Fibroblast of lung (primary cell): ENCODE results near the gene SELENON. TPM values are rescaled to one million over a fixed set of nuclear protein-coding genes. Genes with fewer than 3 reads are reported as not detected.

Source experiments
- DNase-seq, 2 donors: peaks; one replicate each; pipeline versions ENCODE4 v3.0.0 to v3.0.0-alpha.2; 2010; ENCODE audit warnings: low read depth in 2 of 2
- H2AFZ ChIP-seq: 2 replicates; pipeline ENCODE4 v1.5.1; 2012; ENCODE audit warnings: low read length, control low read depth, inconsistent platforms
- H3K27ac ChIP-seq: 2 replicates; pipeline ENCODE4 v1.5.1; 2011; ENCODE audit warnings: low read length, control low read depth; ENCODE audit not compliant: insufficient read depth
- H3K27me3 ChIP-seq: 2 replicates; pipeline ENCODE4 v1.5.1; 2011; ENCODE audit warnings: mild to moderate bottlenecking, low read length; ENCODE audit not compliant: control insufficient read depth, insufficient read depth
- H3K36me3 ChIP-seq: 2 replicates; pipeline ENCODE4 v1.5.1; 2011; ENCODE audit warnings: low read length; ENCODE audit not compliant: control insufficient read depth, insufficient read depth
- H3K4me1 ChIP-seq: 2 replicates; pipeline ENCODE4 v1.5.1; 2011; ENCODE audit warnings: low read length; ENCODE audit not compliant: control insufficient read depth, insufficient read depth; ENCODE audit errors: extremely low read depth
- H3K4me2 ChIP-seq: 2 replicates; pipeline ENCODE4 v1.5.1; 2011; ENCODE audit warnings: low read length, control low read depth; ENCODE audit not compliant: insufficient read depth; ENCODE audit errors: extremely low read depth
- H3K4me3 ChIP-seq, 4 experiments: fragments of 200-600 bp in 1 of 4; sonication (generic) in 1 of 4; replicated peaks in 1 of 4; 2 replicates each; pipeline ENCODE4 v1.5.1; 2011 to 2016; ENCODE audit warnings: low read length in 4 of 4, low read depth in 3 of 4, mild to moderate bottlenecking in 3 of 4, control low read depth in 2 of 4, inconsistent platforms in 1 of 4, mixed read lengths in 1 of 4; ENCODE audit not compliant: insufficient read depth in 1 of 4; ENCODE audit errors: control extremely low read depth in 1 of 4
- H3K79me2 ChIP-seq: 2 replicates; pipeline ENCODE4 v1.5.1; 2012; ENCODE audit warnings: mild to moderate bottlenecking, low read length, inconsistent platforms; ENCODE audit not compliant: control insufficient read depth, insufficient read depth
- H3K9ac ChIP-seq: 2 replicates; pipeline ENCODE4 v1.5.1; 2011; ENCODE audit warnings: mild to moderate bottlenecking, low read length, control low read depth; ENCODE audit not compliant: insufficient read depth
- H3K9me3 ChIP-seq: 2 replicates; pipeline ENCODE4 v1.5.1; 2012; ENCODE audit warnings: low read depth, low read length; ENCODE audit not compliant: control insufficient read depth, insufficient read depth
- H4K20me1 ChIP-seq: 2 replicates; pipeline ENCODE4 v1.5.1; 2011; ENCODE audit warnings: low read length; ENCODE audit not compliant: control insufficient read depth, insufficient read depth; ENCODE audit errors: extremely low read depth
- CTCF ChIP-seq, 2 donors: IDR thresholded peaks in 1 of 2; conservative IDR thresholded peaks in 1 of 2; 1 replicate in 1 of 2; 2 replicates in 1 of 2; pipeline ENCODE4 v1.5.1; 2011 to 2012; ENCODE audit warnings: low read length in 2 of 2, control low read depth in 1 of 2, inconsistent platforms in 1 of 2, low read depth in 1 of 2, mild to moderate bottlenecking in 1 of 2
- EZH2 ChIP-seq: IDR thresholded peaks from 2 replicates; pipeline ENCODE4 v1.5.1; 2012; ENCODE audit warnings: low read length, control low read depth, mild to moderate bottlenecking; ENCODE audit errors: missing control alignments
- polyA plus RNA-seq, 2 donors: library from polyadenylated mRNA; depleted of rRNA in 1 of 2; stranded (reverse) in 1 of 2; unstranded in 1 of 2; fragments of >200 nt; gene quantifications; 2 replicates each; pipeline ENCODE4 v1.2.1, GENCODE V29; 2011 to 2012; ENCODE audit warnings: missing spikeins in 1 of 2
- total RNA-seq: library from RNA; depleted of rRNA; stranded (reverse); fragments of >200 nt; gene quantifications from 2 replicates; pipeline ENCODE4 v1.2.1, GENCODE V29; 2014

Gene SELENON
- total and polyA plus RNA-seq, 2 donors (not counting 1 experiment from before 2014, with no cell fraction given), result 19.3 to 67.6 TPM

- Histone ChIP-seq H3K4me2 (no peak overlapping the region), H3K36me3 (no peaks in the 10 kb centered on the region), H3K27ac (no peak overlapping the region), H3K4me3 (no peak overlapping the region), H3K9ac (no peak overlapping the region), H3K9me3 (no peaks in the 10 kb centered on the region), H4K20me1 (no peaks in the 10 kb centered on the region), H2AFZ (no peak overlapping the region), H3K79me2 (no peaks in the 10 kb centered on the region), H3K4me1 (no peaks in the 10 kb centered on the region), H3K27me3 (peaks cover 2% of the 10 kb centered on the region)
- DNase-seq, result no peak
- no peak for TF ChIP-seq CTCF (conservative IDR thresholded peaks at IDR 0.05 in 1 of 2, IDR thresholded peaks at IDR 0.05 in 1 of 2; ENCODE audit: low read depth in 1 of 2, low read length in 2 of 2)
- TF ChIP-seq EZH2, result no peak
Measured at GRCh38 chr1:25774921-25775771, 24.8 kb upstream of the SELENON start.

GRCh38 chr1:25779388-25779787 lies 20.6 kb upstream of the SELENON start:
- Histone ChIP-seq H3K9ac (no peak overlapping the region), H4K20me1 (no peaks in the 10 kb centered on the region), H3K27me3 (peaks cover 2% of the 10 kb centered on the region), H3K4me2 (no peak overlapping the region), H3K9me3 (no peaks in the 10 kb centered on the region), H3K4me1 (peaks cover under 1% of the 10 kb centered on the region), H3K79me2 (no peaks in the 10 kb centered on the region), H3K4me3 (no peak overlapping the region), H3K27ac (no peak overlapping the region), H3K36me3 (no peaks in the 10 kb centered on the region), H2AFZ (no peak overlapping the region)
- TF ChIP-seq EZH2 (no peak), CTCF (conservative IDR thresholded peaks at IDR 0.05 in 1 of 2, IDR thresholded peaks at IDR 0.05 in 1 of 2; ENCODE audit: low read depth in 1 of 2, low read length in 2 of 2) (no peak)
- DNase-seq, result no peak

GRCh38 chr1:25779894-25780293 lies 20.1 kb upstream of the SELENON start:
- H3K9me3 ChIP-seq, result no peaks in the 10 kb centered on the region
- H4K20me1 ChIP-seq, result no peaks in the 10 kb centered on the region
- H3K36me3 ChIP-seq, result no peaks in the 10 kb centered on the region
- peaks cover 3% of the 10 kb centered on the region for H3K4me1 ChIP-seq
- H3K4me2 ChIP-seq, result no peak overlapping the region
- H2AFZ ChIP-seq, result no peak overlapping the region
- peaks cover 2% of the 10 kb centered on the region for H3K27me3 ChIP-seq
- H3K79me2 ChIP-seq, result no peaks in the 10 kb centered on the region
- H3K4me3 ChIP-seq, result no peak overlapping the region
- no peak overlapping the region for H3K27ac ChIP-seq
- TF ChIP-seq CTCF (conservative IDR thresholded peaks at IDR 0.05 in 1 of 2, IDR thresholded peaks at IDR 0.05 in 1 of 2; ENCODE audit: low read depth in 1 of 2, low read length in 2 of 2), result no peak
- no peak for TF ChIP-seq EZH2
- H3K9ac ChIP-seq, result no peak overlapping the region
- DNase-seq, result no peak
